ENCODE results near the gene PRKAR1A.

Gene PRKAR1A

GRCh38 chr17:68592682-68593641 lies 80.7 kb downstream of the PRKAR1A start:
- DNase-seq (ENCODE audit: low read depth in 1 of 2, low spot score in 1 of 2), result no peak
- no peak for TF ChIP-seq JUND (IDR thresholded peaks at IDR 0.05; ENCODE audit: low read depth)
- in situ Hi-C loops (cut with HindIII; ENCODE audit: low pct_unique_long_range_greater_than_20kb, low sequenced_read_pairs), result no loop called here

- in situ Hi-C loops (cut with HindIII; ENCODE audit: low pct_unique_long_range_greater_than_20kb, low sequenced_read_pairs), result no loop called here
- no peak for DNase-seq (ENCODE audit: low read depth in 1 of 2, low spot score in 1 of 2)
- TF ChIP-seq JUND (IDR thresholded peaks at IDR 0.05; ENCODE audit: low read depth), result no peak
Observed at GRCh38 chr17:68594552-68594951, 82.3 kb downstream of the PRKAR1A start.

GRCh38 chr17:68595496-68595895 lies 83.3 kb downstream of the PRKAR1A start:
- no peak for TF ChIP-seq JUND (IDR thresholded peaks at IDR 0.05; ENCODE audit: low read depth)
- no peak for DNase-seq (ENCODE audit: low read depth in 1 of 2, low spot score in 1 of 2)
- in situ Hi-C loops (cut with HindIII; ENCODE audit: low pct_unique_long_range_greater_than_20kb, low sequenced_read_pairs), result no loop called here

GRCh38 chr17:68595986-68596385 lies 83.8 kb downstream of the PRKAR1A start:
- in situ Hi-C loops (cut with HindIII; ENCODE audit: low pct_unique_long_range_greater_than_20kb, low sequenced_read_pairs), result no loop called here
- no peak for DNase-seq (ENCODE audit: low read depth in 1 of 2, low spot score in 1 of 2)
- TF ChIP-seq JUND (IDR thresholded peaks at IDR 0.05; ENCODE audit: low read depth), result no peak

GRCh38 chr17:68596411-68596945 lies 84.2 kb downstream of the PRKAR1A start:
- in situ Hi-C loops (cut with HindIII; ENCODE audit: low pct_unique_long_range_greater_than_20kb, low sequenced_read_pairs), result no loop called here
- TF ChIP-seq JUND (IDR thresholded peaks at IDR 0.05; ENCODE audit: low read depth), result no peak
- DNase-seq (ENCODE audit: low read depth in 1 of 2, low spot score in 1 of 2), result no peak

- no peak for TF ChIP-seq JUND (IDR thresholded peaks at IDR 0.05; ENCODE audit: low read depth)
- no peak for DNase-seq (ENCODE audit: low read depth in 1 of 2, low spot score in 1 of 2)
- in situ Hi-C loops (cut with HindIII; ENCODE audit: low pct_unique_long_range_greater_than_20kb, low sequenced_read_pairs), result no loop called here
Observed at GRCh38 chr17:68598074-68598473, 85.8 kb downstream of the PRKAR1A start.

- in situ Hi-C loops (cut with HindIII; ENCODE audit: low pct_unique_long_range_greater_than_20kb, low sequenced_read_pairs), result no loop called here
- no peak for TF ChIP-seq JUND (IDR thresholded peaks at IDR 0.05; ENCODE audit: low read depth)
- no peak for DNase-seq (ENCODE audit: low read depth in 1 of 2, low spot score in 1 of 2)
Observed at GRCh38 chr17:68598545-68598961, 86.3 kb downstream of the PRKAR1A start.

- TF ChIP-seq JUND (IDR thresholded peaks at IDR 0.05; ENCODE audit: low read depth), result no peak
- in situ Hi-C loops (cut with HindIII; ENCODE audit: low pct_unique_long_range_greater_than_20kb, low sequenced_read_pairs), result no loop called here
- DNase-seq (ENCODE audit: low read depth in 1 of 2, low spot score in 1 of 2), result no peak
Observed at GRCh38 chr17:68599091-68599490, 86.9 kb downstream of the PRKAR1A start.

GRCh38 chr17:68599552-68600066 lies 87.4 kb downstream of the PRKAR1A start:
- no peak for TF ChIP-seq JUND (IDR thresholded peaks at IDR 0.05; ENCODE audit: low read depth)
- in situ Hi-C loops (cut with HindIII; ENCODE audit: low pct_unique_long_range_greater_than_20kb, low sequenced_read_pairs), result no loop called here

GRCh38 chr17:68600067-68600930 lies 88.1 kb downstream of the PRKAR1A start:
- no peak for TF ChIP-seq JUND (IDR thresholded peaks at IDR 0.05; ENCODE audit: low read depth)
- no peak for DNase-seq (ENCODE audit: low read depth in 1 of 2, low spot score in 1 of 2)
- in situ Hi-C loops (cut with HindIII; ENCODE audit: low pct_unique_long_range_greater_than_20kb, low sequenced_read_pairs), result no loop called here

More at GRCh38 chr17:68599552-68600066, 87.4 kb downstream of the PRKAR1A start:
- DNase-seq (ENCODE audit: low read depth in 1 of 2, low spot score in 1 of 2), result no peak
